Right lung (tissue), 5 donors: Measurements from ENCODE around the gene ETV1. TPM values are rescaled to one million over a fixed set of nuclear protein-coding genes. Genes with fewer than 3 reads are reported as not detected.

Experiments used
- DNase-seq, 2 donors: peaks; one replicate each; pipeline ENCODE4 v3.0.0-alpha.2; 2013
- polyA plus RNA-seq, 5 donors: library from polyadenylated mRNA; unstranded; fragments of 120-200 nt; gene quantifications; one replicate each; pipeline versions ENCODE4 v1.2.1 to v1.2.3, GENCODE V29; 2013; ENCODE audit warnings: inconsistent platforms in 1 of 5, low replicate concordance in 1 of 5; ENCODE audit not compliant: insufficient read length in 5 of 5, insufficient read depth in 1 of 5

Gene ETV1
- polyA plus RNA-seq, 5 donors, result 33.3 to 94.3 (median 75.9) TPM

GRCh38 chr7:13988065-13988464 is 1.4 kb downstream of the ETV1 start:
- no peak for DNase-seq

DNA sequence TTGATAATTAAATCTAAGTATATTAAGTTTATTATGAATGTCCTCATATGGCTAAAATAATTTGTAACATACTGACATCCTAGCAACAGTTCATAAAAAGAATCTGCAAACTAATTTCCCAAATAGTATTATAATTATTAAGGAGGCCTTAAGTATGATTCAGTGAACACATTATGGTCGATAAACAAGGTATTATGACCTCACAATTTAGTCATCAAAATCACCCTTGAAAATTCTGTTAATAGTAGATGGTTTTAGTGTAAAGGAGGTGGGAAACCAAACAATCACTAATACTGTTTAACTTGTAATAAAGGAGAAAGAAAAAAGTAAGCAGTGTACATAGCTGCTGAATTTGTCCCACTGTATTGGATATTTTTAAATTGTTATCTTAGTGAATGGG is 2.1 kb downstream of the ETV1 start:
- DNase-seq, result no peak

DNA sequence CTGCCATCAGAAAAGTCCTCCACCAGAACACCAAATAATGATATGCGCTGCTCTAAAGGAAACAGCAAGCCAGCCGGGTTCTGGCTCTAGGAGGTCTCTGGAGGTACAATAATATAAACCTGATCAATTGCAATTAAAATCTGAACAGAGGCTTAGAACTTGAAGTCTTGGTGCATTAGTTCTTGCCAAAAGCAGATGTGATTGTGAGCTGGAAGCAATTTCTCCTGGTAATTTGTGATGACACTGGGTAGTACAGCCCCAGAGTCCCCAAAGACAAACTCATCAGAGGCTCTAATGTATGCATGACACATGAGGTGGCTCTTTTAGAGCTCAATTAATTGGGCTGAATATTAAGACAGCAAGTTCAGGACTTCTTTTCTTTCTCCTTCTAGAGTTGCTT is 3.3 kb downstream of the ETV1 start:
- no peak for DNase-seq

DNA sequence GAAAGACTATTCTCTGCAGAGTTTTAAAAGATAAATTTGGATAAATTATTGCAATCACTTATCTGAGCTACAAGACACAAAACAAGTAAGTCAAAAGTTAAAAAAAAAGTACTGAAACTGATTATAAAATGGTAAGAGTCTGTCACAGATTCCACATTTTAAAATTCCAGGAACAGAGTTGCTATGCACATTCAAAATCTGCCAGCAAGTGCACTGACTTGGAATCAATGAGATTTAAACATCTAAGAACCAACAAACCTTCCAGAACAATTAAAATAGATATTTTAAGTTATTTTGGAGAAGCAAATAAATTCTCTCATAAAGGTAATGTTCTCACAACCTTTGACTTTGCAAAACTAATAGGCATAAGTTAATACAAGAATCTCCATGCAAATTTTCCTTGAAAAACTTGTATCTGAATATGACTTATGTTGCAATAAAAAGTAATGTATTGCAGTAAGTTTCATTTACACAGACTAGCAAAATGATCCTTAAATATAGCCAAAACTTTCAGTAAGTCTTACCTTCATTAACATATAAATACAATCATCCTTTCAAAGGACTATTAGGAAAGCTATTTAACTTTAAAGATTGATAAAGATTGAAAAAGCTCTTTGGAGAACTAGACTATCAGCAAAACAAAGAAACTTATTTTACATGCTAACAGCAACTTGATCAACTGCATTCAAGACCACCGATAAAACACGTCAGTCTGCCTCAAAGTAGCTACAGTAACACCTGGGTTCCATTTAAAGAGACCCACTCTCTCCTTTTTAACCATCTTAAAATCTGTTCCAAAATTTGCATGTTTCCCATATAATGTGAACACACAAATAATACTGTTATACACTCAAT is 4.4 kb downstream of the ETV1 start:
- DNase-seq, result no peak

GRCh38 chr7:13984061-13984460 is 5.4 kb downstream of the ETV1 start:
- DNase-seq, result no peak

- DNase-seq, result no peak
Measured at GRCh38 chr7:13982940-13983677, 6.4 kb downstream of the ETV1 start.

DNA sequence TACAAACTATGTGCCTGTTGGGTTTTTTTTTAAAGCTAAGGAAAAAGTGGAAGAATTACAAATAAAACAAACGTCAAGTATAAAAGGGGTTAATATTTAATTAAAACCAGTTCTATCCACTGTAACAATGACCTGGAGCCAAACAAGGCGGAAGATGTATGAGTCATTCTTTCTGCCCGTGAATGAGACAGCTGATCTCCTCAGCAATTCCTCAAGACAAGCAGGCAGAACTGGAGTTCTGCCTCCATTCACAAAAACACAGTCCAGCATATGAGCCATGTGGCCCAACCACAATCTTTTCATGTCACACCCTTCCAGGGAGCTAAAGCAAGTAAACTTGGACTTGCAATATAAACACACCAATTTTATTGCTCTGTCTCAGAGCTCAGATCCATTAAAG is 8.4 kb downstream of the ETV1 start:
- DNase-seq, result peak; percentile 72 to 74

DNA sequence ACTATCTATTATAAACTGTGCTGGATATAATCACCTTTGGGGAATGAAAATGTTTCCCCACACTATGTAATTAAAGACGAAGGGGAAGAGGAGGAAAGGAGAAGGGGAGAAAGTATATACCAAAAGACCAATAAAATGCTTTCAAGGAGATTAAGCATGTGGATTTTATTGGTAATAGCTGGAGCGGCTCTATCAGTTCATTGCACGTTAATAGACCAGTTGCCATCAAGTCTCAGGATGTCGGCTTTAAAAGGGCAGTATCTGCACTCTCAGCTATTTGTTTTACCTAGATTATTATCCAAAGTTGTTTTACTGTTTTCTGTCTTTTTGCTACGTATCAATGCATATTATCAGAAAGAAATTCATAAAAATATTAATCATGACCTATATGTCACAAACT is 9.0 kb downstream of the ETV1 start:
- DNase-seq, result no peak

GRCh38 chr7:13979671-13980435 is 9.6 kb downstream of the ETV1 start:
- DNase-seq, result no peak

GRCh38 chr7:13976594-13976993 is 12.9 kb downstream of the ETV1 start:
- DNase-seq, result no peak

- DNase-seq, result no peak
Measured at GRCh38 chr7:13965077-13965476, 24.4 kb downstream of the ETV1 start.

GRCh38 chr7:13963925-13964324 is 25.5 kb downstream of the ETV1 start:
- no peak for DNase-seq

GRCh38 chr7:13955494-13955893 is 34.0 kb downstream of the ETV1 start:
- no peak for DNase-seq

- no peak for DNase-seq
Measured at GRCh38 chr7:13953368-13953767, 36.1 kb downstream of the ETV1 start.

- DNase-seq, result no peak
Measured at GRCh38 chr7:13952921-13953320, 36.5 kb downstream of the ETV1 start.

DNA sequence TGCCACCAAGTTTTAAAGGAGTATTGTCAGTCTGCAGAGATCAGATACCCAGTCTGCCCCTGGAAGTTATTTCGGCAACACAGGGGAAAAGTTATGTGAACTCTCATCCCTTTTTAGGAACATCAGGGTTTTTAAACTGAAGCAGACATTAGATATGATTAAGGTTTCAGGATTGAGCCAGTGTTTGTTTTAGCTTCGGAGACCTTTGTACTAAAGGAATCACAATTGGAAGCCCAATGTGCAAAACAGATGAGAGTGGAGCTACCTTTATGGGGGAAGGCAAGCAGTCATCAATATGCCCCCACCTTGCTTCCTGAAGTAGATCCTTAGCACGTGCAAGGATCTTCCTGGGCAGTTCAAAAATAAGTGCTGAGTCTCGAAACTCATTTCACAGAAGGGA is 39.5 kb downstream of the ETV1 start:
- DNase-seq, result no peak

- no peak for DNase-seq
Measured at GRCh38 chr7:13949445-13949844, 40.0 kb downstream of the ETV1 start.

DNA sequence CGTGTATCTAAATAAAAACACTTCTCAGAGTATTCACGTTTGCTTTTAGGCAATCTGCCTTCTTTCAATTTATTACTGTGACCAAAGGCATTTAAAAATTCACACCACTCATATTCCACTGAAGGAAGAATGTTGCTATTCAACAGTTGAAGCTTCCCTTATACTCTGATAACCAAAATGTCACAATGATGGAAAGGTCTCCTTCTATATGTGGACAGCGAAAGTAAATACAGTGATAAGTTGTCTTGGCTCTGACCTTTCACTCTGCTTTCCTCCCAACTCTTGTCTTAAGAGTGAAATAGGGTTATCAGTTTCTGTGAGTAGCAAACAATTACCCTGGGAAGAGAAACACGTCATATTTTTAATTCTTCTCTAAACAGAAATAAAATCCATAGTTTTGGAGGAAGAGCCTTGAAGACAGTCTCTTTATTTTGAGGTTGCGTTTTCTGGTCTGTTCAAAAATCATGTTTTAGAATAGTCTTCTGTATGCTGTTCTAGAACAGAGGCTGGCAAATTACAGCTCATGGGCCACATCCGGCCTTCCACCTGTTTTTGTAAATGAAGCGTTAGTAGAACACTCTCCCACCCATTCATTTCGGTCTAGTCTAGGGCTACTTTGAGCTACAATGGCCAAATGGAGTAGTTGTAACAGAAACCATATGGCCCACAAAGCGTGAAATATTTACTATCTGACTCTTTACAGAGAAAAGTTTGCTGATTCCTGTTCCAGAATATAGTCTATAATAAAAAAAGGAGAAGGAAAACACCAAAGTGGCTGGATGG is 41.3 kb downstream of the ETV1 start:
- peak; percentile 11 to 19 for DNase-seq

- DNase-seq, result no peak
Measured at GRCh38 chr7:13947535-13947934, 41.9 kb downstream of the ETV1 start.

- no peak for DNase-seq
Measured at GRCh38 chr7:13946181-13946580, 43.3 kb downstream of the ETV1 start.

DNA sequence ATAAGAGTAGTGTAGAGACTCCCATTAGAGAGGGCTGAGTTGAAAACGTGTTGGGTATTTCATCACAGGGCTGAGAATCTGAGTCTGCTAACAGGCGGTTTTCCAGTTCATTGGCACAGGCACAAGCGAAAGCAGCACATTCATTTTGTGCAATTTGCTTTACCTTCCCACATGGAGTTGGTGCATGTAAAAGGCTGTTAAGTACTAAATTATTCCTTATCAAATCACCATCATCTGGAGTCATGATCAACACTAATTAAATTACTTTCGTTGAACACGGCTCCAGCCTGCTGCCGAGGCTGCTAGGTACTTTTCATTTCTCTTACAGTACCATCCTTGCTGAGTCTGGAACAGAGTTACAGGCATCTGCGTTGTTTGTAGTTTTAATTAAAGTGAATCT is 43.8 kb downstream of the ETV1 start:
- no peak for DNase-seq

DNA sequence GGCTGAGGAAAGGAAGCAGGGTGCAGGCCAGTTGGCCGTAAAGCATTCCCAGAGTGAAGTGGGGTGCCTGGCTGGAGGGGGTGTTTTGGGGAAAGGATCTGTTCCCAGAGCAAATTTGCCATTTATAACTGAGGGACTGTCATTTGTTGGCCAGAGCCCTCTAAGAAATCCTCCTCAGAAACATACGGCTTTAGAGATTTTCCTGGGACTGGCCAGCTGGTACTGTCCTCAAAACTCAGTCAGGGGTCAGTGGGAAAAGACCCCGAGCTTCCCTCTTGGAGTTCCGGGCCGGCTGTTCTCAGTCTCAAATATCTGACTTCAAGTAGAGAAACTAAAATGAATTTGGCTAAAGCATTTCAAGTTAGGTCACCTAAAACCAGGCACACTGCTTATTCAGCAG is 55.9 kb downstream of the ETV1 start:
- no peak for DNase-seq
